ENCODE measurements around the gene ASGR1.

DNA sequence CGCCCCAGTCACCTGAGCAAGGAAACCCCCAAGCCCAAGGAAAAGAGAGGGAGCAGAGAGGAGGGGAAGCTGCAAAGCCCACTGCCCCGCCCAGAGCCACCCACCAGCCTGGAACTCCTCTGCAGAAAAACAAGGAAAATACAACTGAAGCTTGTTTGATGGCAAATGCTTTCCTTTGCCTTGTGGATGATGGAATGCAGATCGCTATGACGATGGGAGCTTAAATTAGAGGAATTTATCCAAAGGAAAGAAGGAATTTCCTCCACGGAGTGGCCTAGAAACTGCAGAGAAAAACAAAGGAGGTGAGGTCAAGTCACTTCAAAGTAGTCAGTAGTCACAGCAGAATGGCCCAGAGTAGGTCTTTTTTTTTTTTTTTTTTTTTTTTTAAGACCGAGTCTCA lies 33.1 kb downstream of the ASGR1 start:
- TF ChIP-seq, protein P1, sequence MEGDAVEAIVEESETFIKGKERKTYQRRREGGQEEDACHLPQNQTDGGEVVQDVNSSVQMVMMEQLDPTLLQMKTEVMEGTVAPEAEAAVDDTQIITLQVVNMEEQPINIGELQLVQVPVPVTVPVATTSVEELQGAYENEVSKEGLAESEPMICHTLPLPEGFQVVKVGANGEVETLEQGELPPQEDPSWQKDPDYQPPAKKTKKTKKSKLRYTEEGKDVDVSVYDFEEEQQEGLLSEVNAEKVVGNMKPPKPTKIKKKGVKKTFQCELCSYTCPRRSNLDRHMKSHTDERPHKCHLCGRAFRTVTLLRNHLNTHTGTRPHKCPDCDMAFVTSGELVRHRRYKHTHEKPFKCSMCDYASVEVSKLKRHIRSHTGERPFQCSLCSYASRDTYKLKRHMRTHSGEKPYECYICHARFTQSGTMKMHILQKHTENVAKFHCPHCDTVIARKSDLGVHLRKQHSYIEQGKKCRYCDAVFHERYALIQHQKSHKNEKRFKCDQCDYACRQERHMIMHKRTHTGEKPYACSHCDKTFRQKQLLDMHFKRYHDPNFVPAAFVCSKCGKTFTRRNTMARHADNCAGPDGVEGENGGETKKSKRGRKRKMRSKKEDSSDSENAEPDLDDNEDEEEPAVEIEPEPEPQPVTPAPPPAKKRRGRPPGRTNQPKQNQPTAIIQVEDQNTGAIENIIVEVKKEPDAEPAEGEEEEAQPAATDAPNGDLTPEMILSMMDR (IDR thresholded peaks at IDR 0.05), result no peak
- TF ChIP-seq POLR2AphosphoS5 (IDR thresholded peaks at IDR 0.05), result no peak
- no peak for TF ChIP-seq POLR2A (IDR thresholded peaks at IDR 0.05)

Measured in breast epithelium (tissue), 3 donors.